Esophagus muscularis mucosa (tissue), 3 donors: ENCODE measurements around the gene NHLRC2.

ENCODE experiments used
- CTCF ChIP-seq, 3 experiments: fragments of 200-600 bp in 2 of 3; fragments of 450-650 bp in 1 of 3; sonication (generic) in 2 of 3; IDR thresholded peaks; one replicate each; pipeline ENCODE4 v1.5.1; 2017 to 2019; ENCODE audit warnings: antibody characterized with exemption in 3 of 3, mild to moderate bottlenecking in 2 of 3, moderate library complexity in 1 of 3
- POLR2AphosphoS5 ChIP-seq, 2 donors: sonication (generic); formaldehyde crosslinking; IDR thresholded peaks; one replicate each; pipeline ENCODE4 v1.6.1; 2017; ENCODE audit warnings: antibody characterized with exemption in 2 of 2

GRCh38 chr10:113920875-113921274 is 66.4 kb downstream of the NHLRC2 start:
- TF ChIP-seq POLR2AphosphoS5 (IDR thresholded peaks at IDR 0.05) (no peak), CTCF (IDR thresholded peaks at IDR 0.05) (no peak)
